B cell (primary cell): ENCODE results near the gene C6orf89. TPM values are rescaled to one million over a fixed set of nuclear protein-coding genes. Genes with fewer than 3 reads are reported as not detected.

Source experiments
- ATAC-seq: fragments of 200-7000 bp; cut with Tn5 transposase; one replicate; pipeline ENCODE4 v1.10.0; 2021; ENCODE audit warnings: low read depth, mild to moderate bottlenecking, moderate number of reproducible peaks, moderate library complexity
- CTCF ChIA-PET: fragments of 350-600 bp; sonication (Branson Sonifier 250); formaldehyde crosslinking; loops from one replicate; lab custom pipeline; 2021; ENCODE audit warnings: antibody characterized with exemption, inconsistent platforms; lab: Charles Lee
- POLR2A ChIA-PET: fragments of 350-600 bp; sonication (Branson Sonifier 250); formaldehyde crosslinking; loops from one replicate; lab custom pipeline; 2021; ENCODE audit warnings: antibody characterized with exemption; lab: Charles Lee
- DNase-seq: peaks from one replicate; pipeline ENCODE4 v3.0.0; 2013
- H2AFZ ChIP-seq: 2 replicates; pipeline ENCODE4 v1.6.1; 2012; ENCODE audit warnings: mild to moderate bottlenecking, low read depth, low read length; ENCODE audit not compliant: insufficient read depth, poor library complexity, severe bottlenecking
- H3K27ac ChIP-seq, 2 donors: 1 replicate in 1 of 2; 2 replicates in 1 of 2; pipeline ENCODE4 v1.5.1; 2012 to 2013; ENCODE audit warnings: low read length in 2 of 2, mild to moderate bottlenecking in 2 of 2, moderate library complexity in 1 of 2
- H3K27me3 ChIP-seq, 4 experiments: fragments of 200-600 bp in 1 of 4; sonication (generic) in 1 of 4; replicated peaks in 1 of 4; 1 replicate in 2 of 4; 2 replicates in 2 of 4; pipeline versions ENCODE4 v1.6.1 to v1.7.0; 2013 to 2016; ENCODE audit warnings: low read length in 3 of 4, mild to moderate bottlenecking in 2 of 4, mixed read lengths in 1 of 4, moderate library complexity in 1 of 4; ENCODE audit not compliant: insufficient read depth in 4 of 4, control insufficient read depth in 3 of 4; ENCODE audit errors: control extremely low read depth in 1 of 4
- H3K36me3 ChIP-seq, 2 experiments: replicated peaks in 1 of 2; 1 replicate in 1 of 2; 2 replicates in 1 of 2; pipeline versions ENCODE4 v1.6.1 to v1.7.1; 2013; ENCODE audit warnings: low read length in 1 of 2; ENCODE audit not compliant: insufficient read depth in 2 of 2, control insufficient read depth in 1 of 2; ENCODE audit errors: control extremely low read depth in 1 of 2, extremely low read depth in 1 of 2
- H3K4me1 ChIP-seq, 2 donors: fragments of 200-600 bp in 1 of 2; sonication (generic) in 1 of 2; 1 replicate in 1 of 2; 2 replicates in 1 of 2; pipeline versions ENCODE4 v1.5.1 to v1.6.1; 2013 to 2017; ENCODE audit warnings: low read length in 2 of 2; ENCODE audit not compliant: control insufficient read depth in 2 of 2, insufficient read depth in 2 of 2
- H3K4me2 ChIP-seq: replicated peaks from 2 replicates; pipeline ENCODE3; 2012; ENCODE audit warnings: mild to moderate bottlenecking, low read depth, low read length; ENCODE audit not compliant: poor library complexity, severe bottlenecking
- H3K4me3 ChIP-seq, 5 experiments: fragments of 200-600 bp in 1 of 5; sonication (generic) in 1 of 5; 1 replicate in 3 of 5; 2 replicates in 2 of 5; pipeline versions ENCODE4 v1.5.1 to v1.7.0; 2011 to 2016; ENCODE audit warnings: low read length in 4 of 5, mild to moderate bottlenecking in 4 of 5, low read depth in 2 of 5, control low read depth in 1 of 5, moderate library complexity in 1 of 5; ENCODE audit not compliant: insufficient read depth in 1 of 5; ENCODE audit errors: control extremely low read depth in 1 of 5, extremely low read depth in 1 of 5
- H3K79me2 ChIP-seq: fragments of 200-600 bp; sonication (generic); one replicate; pipeline ENCODE4 v1.6.0; 2016; ENCODE audit warnings: low read length; ENCODE audit not compliant: control insufficient read depth, insufficient read depth
- H3K9ac ChIP-seq: fragments of 200-600 bp; sonication (generic); 2 replicates; pipeline ENCODE4 v1.6.1; 2017; ENCODE audit warnings: mild to moderate bottlenecking, low read length, moderate library complexity
- H3K9me3 ChIP-seq, 3 donors: one replicate each; pipeline versions ENCODE4 v1.6.1 to v1.7.1; 2013; ENCODE audit warnings: low read length in 2 of 3; ENCODE audit not compliant: control insufficient read depth in 2 of 3, insufficient read depth in 1 of 3; ENCODE audit errors: control extremely low read depth in 1 of 3
- H4K20me1 ChIP-seq: 2 replicates; pipeline ENCODE4 v1.6.0; 2012; ENCODE audit warnings: mild to moderate bottlenecking, low read length; ENCODE audit not compliant: insufficient read depth, control insufficient read depth, poor library complexity, severe bottlenecking
- H3K27ac Mint-ChIP-seq: one replicate; pipeline ENCODE4 v1.8.0; 2021; ENCODE audit warnings: mixed read lengths
- H3K27me3 Mint-ChIP-seq: one replicate; pipeline ENCODE4 v1.8.0; 2021; ENCODE audit warnings: mixed read lengths
- H3K4me1 Mint-ChIP-seq: one replicate; pipeline ENCODE4 v1.8.0; 2021; ENCODE audit warnings: mixed read lengths
- H3K4me3 Mint-ChIP-seq: one replicate; pipeline ENCODE4 v1.8.0; 2021; ENCODE audit warnings: mixed read lengths
- H3K9me3 Mint-ChIP-seq: one replicate; pipeline ENCODE4 v1.8.0; 2022; ENCODE audit warnings: mixed read lengths; ENCODE audit not compliant: insufficient read depth
- CTCF ChIP-seq: fragments of 200-600 bp; IDR thresholded peaks from one replicate; pipeline ENCODE4 v1.8.0; 2022; ENCODE audit warnings: antibody characterized with exemption, mild to moderate bottlenecking
- EZH2 ChIP-seq: IDR thresholded peaks from 2 replicates; pipeline ENCODE4 v1.6.1; 2012; ENCODE audit warnings: borderline replicate concordance, low read depth, mild to moderate bottlenecking, moderate library complexity, low read length; ENCODE audit not compliant: insufficient read depth, poor library complexity, severe bottlenecking
- WGBS: methylation state at CpG from one replicate; pipeline ENCODE4 v1.1.5; 2013; ENCODE audit warnings: missing lambda C conversion rate; ENCODE audit not compliant: insufficient coverage; 5-methylcytosine and 5-hydroxymethylcytosine counted together
- intact Hi-C: fragments of 100-400 bp; cut with micrococcal nuclease; formaldehyde crosslinking; loops from one replicate; pipeline ENCODE4 v1.10.0; 2022
- polyA plus RNA-seq: library from polyadenylated mRNA; depleted of rRNA; stranded (reverse); fragments of >200 nt; gene quantifications from 2 replicates; pipeline ENCODE4 v1.2.3, GENCODE V29; 2012
- total RNA-seq, 2 donors: library from RNA; stranded (reverse); fragments of 120-200 nt in 1 of 2; gene quantifications; 1 replicate in 1 of 2; 2 replicates in 1 of 2; pipeline versions ENCODE4 v1.2.3 to v1.2.4, GENCODE V29; 2013 to 2022

The C6orf89 gene
- total and polyA plus RNA-seq, 2 donors (not counting 1 experiment from before 2014, with no cell fraction given): 13.0 to 35.3 TPM

GRCh38 chr6:36904114-36904513 is 18.4 kb downstream of the C6orf89 start:
- TF ChIP-seq CTCF: no peak
- no peak for TF ChIP-seq EZH2
- ChIA-PET CTCF (interaction anchor here (1.1 to 1.6 kb wide), 4 partner anchors 55 to 306 kb away, joined by 3 to 5 read pairs (median 4); no protein-coding TSS in a partner anchor), POLR2A (interaction anchor here (0.6 kb wide), 1 partner anchor 39 kb away, joined by 3 read pairs; no protein-coding TSS in a partner anchor)
- DNase-seq: no peak
- no peak overlapping the region for H3K27ac Mint-ChIP-seq
- H3K9ac ChIP-seq: no peak overlapping the region
- no peak overlapping the region for H2AFZ ChIP-seq
- intact Hi-C loops: no loop called here
- no peaks in the 10 kb centered on the region for H4K20me1 ChIP-seq
- H3K9me3 ChIP-seq: no peaks in the 10 kb centered on the region
- no peaks in the 10 kb centered on the region for H3K4me1 ChIP-seq
- H3K9me3 Mint-ChIP-seq: no peaks in the 10 kb centered on the region
- H3K27me3 Mint-ChIP-seq: no peaks in the 10 kb centered on the region
- no peak overlapping the region for H3K4me3 ChIP-seq
- H3K27me3 ChIP-seq: no peaks in the 10 kb centered on the region
- H3K79me2 ChIP-seq: peaks cover 27% of the 10 kb centered on the region
- WGBS: 100% methylated on average over 1 of the region's 4 CpGs
- H3K4me1 Mint-ChIP-seq: no peaks in the 10 kb centered on the region
- H3K4me2 ChIP-seq: no peak overlapping the region
- H3K4me3 Mint-ChIP-seq: no peak overlapping the region
- no peak for ATAC-seq
- peaks cover 9 to 66% of the 10 kb centered on the region in 2 experiments for H3K36me3 ChIP-seq
- H3K27ac ChIP-seq: no peak overlapping the region

GRCh38 chr6:36904851-36905393 is 19.2 kb downstream of the C6orf89 start:
- TF ChIP-seq EZH2: no peak
- no peak for TF ChIP-seq CTCF
- Mint-ChIP-seq H3K4me1 (no peaks in the 10 kb centered on the region), H3K27ac (no peak overlapping the region), H3K27me3 (no peaks in the 10 kb centered on the region), H3K9me3 (no peaks in the 10 kb centered on the region), H3K4me3 (no peak overlapping the region)
- no peaks in the 10 kb centered on the region for H3K4me1 ChIP-seq
- H3K27ac ChIP-seq: no peak overlapping the region
- H3K4me2 ChIP-seq: no peak overlapping the region
- H3K36me3 ChIP-seq: peaks cover 9 to 65% of the 10 kb centered on the region in 2 experiments
- peaks cover 27% of the 10 kb centered on the region for H3K79me2 ChIP-seq
- H4K20me1 ChIP-seq: no peaks in the 10 kb centered on the region
- ChIA-PET POLR2A (interaction anchor here (0.6 kb wide), 1 partner anchor 39 kb away, joined by 3 read pairs; no protein-coding TSS in a partner anchor), CTCF (interaction anchor here (1.6 kb wide), 1 partner anchor 113 kb away, joined by 4 read pairs; no protein-coding TSS in a partner anchor)
- no peaks in the 10 kb centered on the region for H3K27me3 ChIP-seq
- H3K9ac ChIP-seq: no peak overlapping the region
- 100% methylated on average over 3 of the region's 5 CpGs for WGBS
- intact Hi-C loops: no loop called here
- H3K4me3 ChIP-seq: no peak overlapping the region
- DNase-seq (no peak), ATAC-seq (no peak)
- no peaks in the 10 kb centered on the region for H3K9me3 ChIP-seq
- no peak overlapping the region for H2AFZ ChIP-seq
